HEK293 (cell line): ENCODE results near the gene CD53.

Experiments
- SCRT1 ChIP-seq: fragments of 450-650 bp; formaldehyde crosslinking; IDR thresholded peaks from 2 replicates; pipeline ENCODE4 v1.5.1; 2016; ENCODE audit warnings: missing biosample characterization, missing genetic modification characterization, borderline replicate concordance
- SCRT2 ChIP-seq: fragments of 450-650 bp; formaldehyde crosslinking; IDR thresholded peaks from 2 replicates; pipeline ENCODE4 v1.5.1; 2016; ENCODE audit warnings: missing biosample characterization, missing genetic modification characterization
- ZBTB48 ChIP-seq: fragments of 450-650 bp; formaldehyde crosslinking; IDR thresholded peaks from 2 replicates; pipeline ENCODE4 v1.5.1; 2016; ENCODE audit warnings: missing biosample characterization, missing genetic modification characterization
- ZNF211 ChIP-seq: fragments of 450-650 bp; formaldehyde crosslinking; IDR thresholded peaks from 2 replicates; pipeline ENCODE4 v1.5.1; 2016; ENCODE audit warnings: low read depth, missing biosample characterization, missing genetic modification characterization
- ZNF24 ChIP-seq: fragments of 450-650 bp; formaldehyde crosslinking; IDR thresholded peaks from 2 replicates; pipeline ENCODE4 v1.5.1; 2016; ENCODE audit warnings: missing biosample characterization, missing genetic modification characterization
- ZNF274 ChIP-seq, 2 experiments: fragments of 200-500 bp in 1 of 2; fragments of 450-650 bp in 1 of 2; sonication (Bioruptor generic) in 1 of 2; formaldehyde crosslinking in 1 of 2; IDR thresholded peaks; 2 replicates each; pipeline versions ENCODE4 v1.5.1 to v1.6.1; 2014 to 2016; ENCODE audit warnings: borderline replicate concordance in 1 of 2, inconsistent platforms in 1 of 2, low read length in 1 of 2, missing biosample characterization in 1 of 2, missing genetic modification characterization in 1 of 2
- ZNF548 ChIP-seq: fragments of 450-650 bp; formaldehyde crosslinking; IDR thresholded peaks from 2 replicates; pipeline ENCODE4 v1.5.1; 2016; ENCODE audit warnings: missing biosample characterization, missing genetic modification characterization
- TF ChIP-seq, protein P1 (sequence below): fragments of 450-650 bp; formaldehyde crosslinking; IDR thresholded peaks from 2 replicates; pipeline ENCODE4 v1.5.1; 2016; ENCODE audit warnings: missing biosample characterization, missing genetic modification characterization
- TF ChIP-seq, protein P2 (sequence below): fragments of 450-650 bp; formaldehyde crosslinking; IDR thresholded peaks from 2 replicates; pipeline ENCODE4 v1.5.1; 2016; ENCODE audit warnings: missing biosample characterization, missing genetic modification characterization
- TF ChIP-seq, protein P3 (sequence below): fragments of 450-650 bp; formaldehyde crosslinking; IDR thresholded peaks from 2 replicates; pipeline ENCODE4 v1.5.1; 2016; ENCODE audit warnings: missing biosample characterization, missing genetic modification characterization
- TF ChIP-seq, protein P4 (sequence below): fragments of 450-650 bp; formaldehyde crosslinking; optimal IDR thresholded peaks from 2 replicates; pipeline ENCODE3; 2016; ENCODE audit warnings: missing biosample characterization, mild to moderate bottlenecking, missing genetic modification characterization

DNA sequence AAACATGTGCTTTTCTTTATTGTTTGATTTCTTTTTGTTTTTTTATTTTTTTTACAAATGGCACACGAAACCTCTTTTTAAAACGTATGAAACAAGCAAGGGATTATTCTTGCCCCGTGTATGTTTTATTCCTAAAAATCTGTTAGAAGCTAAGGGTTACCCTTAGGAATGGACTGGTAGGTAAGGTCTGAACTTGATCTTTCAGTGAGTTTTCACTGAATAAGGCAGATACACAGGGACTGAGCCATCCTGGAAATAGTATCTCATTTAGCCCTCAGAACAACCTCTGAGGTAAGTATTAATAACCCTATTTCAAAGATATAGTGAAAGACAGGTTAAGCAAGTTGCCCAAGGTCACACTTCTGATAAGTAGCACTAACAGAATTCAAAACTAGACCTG, 6.0 kb downstream of the CD53 start:
- TF ChIP-seq, protein P1, sequence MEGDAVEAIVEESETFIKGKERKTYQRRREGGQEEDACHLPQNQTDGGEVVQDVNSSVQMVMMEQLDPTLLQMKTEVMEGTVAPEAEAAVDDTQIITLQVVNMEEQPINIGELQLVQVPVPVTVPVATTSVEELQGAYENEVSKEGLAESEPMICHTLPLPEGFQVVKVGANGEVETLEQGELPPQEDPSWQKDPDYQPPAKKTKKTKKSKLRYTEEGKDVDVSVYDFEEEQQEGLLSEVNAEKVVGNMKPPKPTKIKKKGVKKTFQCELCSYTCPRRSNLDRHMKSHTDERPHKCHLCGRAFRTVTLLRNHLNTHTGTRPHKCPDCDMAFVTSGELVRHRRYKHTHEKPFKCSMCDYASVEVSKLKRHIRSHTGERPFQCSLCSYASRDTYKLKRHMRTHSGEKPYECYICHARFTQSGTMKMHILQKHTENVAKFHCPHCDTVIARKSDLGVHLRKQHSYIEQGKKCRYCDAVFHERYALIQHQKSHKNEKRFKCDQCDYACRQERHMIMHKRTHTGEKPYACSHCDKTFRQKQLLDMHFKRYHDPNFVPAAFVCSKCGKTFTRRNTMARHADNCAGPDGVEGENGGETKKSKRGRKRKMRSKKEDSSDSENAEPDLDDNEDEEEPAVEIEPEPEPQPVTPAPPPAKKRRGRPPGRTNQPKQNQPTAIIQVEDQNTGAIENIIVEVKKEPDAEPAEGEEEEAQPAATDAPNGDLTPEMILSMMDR (tag by site-specific recombination), result no peak
- TF ChIP-seq ZNF211 (tag by site-specific recombination) (no peak), ZNF548 (tag by site-specific recombination) (no peak), ZBTB48 (no peak), ZNF24 (tag by site-specific recombination) (no peak), ZNF274 (IDR thresholded peaks at IDR 0.05; ENCODE audit: low read length) (no peak), ZNF274 (tag by site-specific recombination; IDR thresholded peaks at IDR 0.05; ENCODE audit: borderline replicate concordance) (no peak), SCRT1 (tag by site-specific recombination) (no peak), SCRT2 (no peak)
- TF ChIP-seq, protein P2, sequence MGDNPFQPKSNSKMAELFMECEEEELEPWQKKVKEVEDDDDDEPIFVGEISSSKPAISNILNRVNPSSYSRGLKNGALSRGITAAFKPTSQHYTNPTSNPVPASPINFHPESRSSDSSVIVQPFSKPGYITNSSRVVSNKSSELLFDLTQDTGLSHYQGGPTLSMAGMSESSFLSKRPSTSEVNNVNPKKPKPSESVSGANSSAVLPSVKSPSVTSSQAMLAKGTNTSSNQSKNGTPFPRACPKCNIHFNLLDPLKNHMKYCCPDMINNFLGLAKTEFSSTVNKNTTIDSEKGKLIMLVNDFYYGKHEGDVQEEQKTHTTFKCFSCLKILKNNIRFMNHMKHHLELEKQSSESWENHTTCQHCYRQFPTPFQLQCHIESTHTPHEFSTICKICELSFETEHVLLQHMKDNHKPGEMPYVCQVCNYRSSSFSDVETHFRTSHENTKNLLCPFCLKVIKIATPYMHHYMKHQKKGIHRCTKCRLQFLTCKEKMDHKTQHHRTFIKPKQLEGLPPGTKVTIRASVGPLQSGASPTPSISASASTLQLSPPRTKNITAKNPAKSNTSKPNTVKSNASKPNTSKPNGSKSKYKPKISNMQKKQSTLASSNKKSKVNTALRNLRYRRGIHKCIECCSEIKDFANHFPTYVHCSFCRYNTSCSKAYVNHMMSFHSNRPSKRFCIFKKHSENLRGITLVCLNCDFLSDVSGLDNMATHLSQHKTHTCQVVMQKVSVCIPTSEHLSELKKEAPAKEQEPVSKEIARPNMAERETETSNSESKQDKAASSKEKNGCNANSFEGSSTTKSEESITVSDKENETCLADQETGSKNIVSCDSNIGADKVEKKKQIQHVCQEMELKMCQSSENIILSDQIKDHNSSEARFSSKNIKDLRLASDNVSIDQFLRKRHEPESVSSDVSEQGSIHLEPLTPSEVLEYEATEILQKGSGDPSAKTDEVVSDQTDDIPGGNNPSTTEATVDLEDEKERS, result no peak
- TF ChIP-seq, protein P3, sequence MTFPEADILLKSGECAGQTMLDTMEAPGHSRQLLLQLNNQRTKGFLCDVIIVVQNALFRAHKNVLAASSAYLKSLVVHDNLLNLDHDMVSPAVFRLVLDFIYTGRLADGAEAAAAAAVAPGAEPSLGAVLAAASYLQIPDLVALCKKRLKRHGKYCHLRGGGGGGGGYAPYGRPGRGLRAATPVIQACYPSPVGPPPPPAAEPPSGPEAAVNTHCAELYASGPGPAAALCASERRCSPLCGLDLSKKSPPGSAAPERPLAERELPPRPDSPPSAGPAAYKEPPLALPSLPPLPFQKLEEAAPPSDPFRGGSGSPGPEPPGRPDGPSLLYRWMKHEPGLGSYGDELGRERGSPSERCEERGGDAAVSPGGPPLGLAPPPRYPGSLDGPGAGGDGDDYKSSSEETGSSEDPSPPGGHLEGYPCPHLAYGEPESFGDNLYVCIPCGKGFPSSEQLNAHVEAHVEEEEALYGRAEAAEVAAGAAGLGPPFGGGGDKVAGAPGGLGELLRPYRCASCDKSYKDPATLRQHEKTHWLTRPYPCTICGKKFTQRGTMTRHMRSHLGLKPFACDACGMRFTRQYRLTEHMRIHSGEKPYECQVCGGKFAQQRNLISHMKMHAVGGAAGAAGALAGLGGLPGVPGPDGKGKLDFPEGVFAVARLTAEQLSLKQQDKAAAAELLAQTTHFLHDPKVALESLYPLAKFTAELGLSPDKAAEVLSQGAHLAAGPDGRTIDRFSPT, result no peak
- TF ChIP-seq, protein P4, sequence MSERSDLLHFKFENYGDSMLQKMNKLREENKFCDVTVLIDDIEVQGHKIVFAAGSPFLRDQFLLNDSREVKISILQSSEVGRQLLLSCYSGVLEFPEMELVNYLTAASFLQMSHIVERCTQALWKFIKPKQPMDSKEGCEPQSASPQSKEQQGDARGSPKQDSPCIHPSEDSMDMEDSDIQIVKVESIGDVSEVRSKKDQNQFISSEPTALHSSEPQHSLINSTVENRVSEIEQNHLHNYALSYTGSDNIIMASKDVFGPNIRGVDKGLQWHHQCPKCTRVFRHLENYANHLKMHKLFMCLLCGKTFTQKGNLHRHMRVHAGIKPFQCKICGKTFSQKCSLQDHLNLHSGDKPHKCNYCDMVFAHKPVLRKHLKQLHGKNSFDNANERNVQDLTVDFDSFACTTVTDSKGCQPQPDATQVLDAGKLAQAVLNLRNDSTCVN (tag by site-specific recombination), result no peak
